K562 (cell line): ENCODE results near the gene DNAH17. TPM values are rescaled to one million over a fixed set of nuclear protein-coding genes. Genes with fewer than 3 reads are reported as not detected.

Experiments
- ATAC-seq: fragments of 200-7000 bp; cut with Tn5 transposase; 3 replicates; pipeline ENCODE4 v1.9.1; 2020; ENCODE audit warnings: moderate library complexity
- BruUV-seq: library from RNA; stranded (reverse); fragments of 400-500 nt; replicated peaks from 2 replicates; lab custom pipeline; 2021; lab: Mats Ljungman, UMichigan
- CTCF ChIA-PET: fragments of 300-600 bp; formaldehyde crosslinking; extraction: SDS; loops from one replicate; lab custom pipeline; 2021; ENCODE audit warnings: low intra/inter-chr PET ratio; lab: Yijun Ruan, JAX
- POLR2A ChIA-PET: fragments of 300-600, 350-650 bp; sonication (Branson Sonifier 250); formaldehyde crosslinking; extraction: SDS; loops from one replicate; lab custom pipeline; 2021; ENCODE audit warnings: antibody characterized with exemption, inconsistent platforms; lab: Yijun Ruan, JAX
- DNase-seq, 4 experiments: peaks; one replicate each; pipeline versions ENCODE4 v3.0.0 to v3.0.0-alpha.2; 2011 to 2018; ENCODE audit warnings: low spot score in 3 of 4, mixed read lengths in 3 of 4; ENCODE audit errors: extremely low read depth in 1 of 4
- FAIRE-seq: peaks from 2 replicates; lab custom pipeline; 2011; peaks lifted over from hg19 to GRCh38; lab: Jason Lieb, UNC
- H2AFZ ChIP-seq: 2 replicates; pipeline ENCODE4 v1.6.0; 2011; ENCODE audit warnings: low read depth, low read length, control low read depth, inconsistent platforms
- H3K27ac ChIP-seq: fragments of 200-600 bp; 3 replicates; pipeline ENCODE4 v1.8.0; 2011; ENCODE audit warnings: low read depth, mild to moderate bottlenecking, control low read depth, inconsistent platforms, low read length, moderate library complexity, mixed read lengths; ENCODE audit errors: extremely low read depth
- H3K27me3 ChIP-seq, 2 experiments: fragments of 300-600 bp in 1 of 2; 2 replicates in 1 of 2; 3 replicates in 1 of 2; pipeline versions ENCODE4 v1.6.0 to v1.8.0; 2011; ENCODE audit warnings: inconsistent platforms in 2 of 2, low read length in 2 of 2, mild to moderate bottlenecking in 1 of 2, mixed read lengths in 1 of 2, moderate library complexity in 1 of 2; ENCODE audit not compliant: control insufficient read depth in 2 of 2, insufficient read depth in 2 of 2
- H3K36me3 ChIP-seq: fragments of 300-600 bp; 3 replicates; pipeline ENCODE4 v1.8.0; 2011; ENCODE audit warnings: mild to moderate bottlenecking, low read length, inconsistent platforms; ENCODE audit not compliant: control insufficient read depth, insufficient read depth
- H3K4me1 ChIP-seq, 2 experiments: fragments of 200-600 bp in 1 of 2; replicated peaks in 1 of 2; 2 replicates in 1 of 2; 3 replicates in 1 of 2; pipeline versions ENCODE4 v1.5.1 to v1.8.0; 2011; ENCODE audit warnings: inconsistent platforms in 2 of 2, low read length in 2 of 2, mild to moderate bottlenecking in 1 of 2, mixed read lengths in 1 of 2, moderate library complexity in 1 of 2; ENCODE audit not compliant: control insufficient read depth in 2 of 2, insufficient read depth in 2 of 2
- H3K4me2 ChIP-seq: 2 replicates; pipeline ENCODE4 v1.6.1; 2011; ENCODE audit warnings: low read length, control low read depth, inconsistent platforms, mixed read lengths; ENCODE audit not compliant: insufficient read depth
- H3K4me3 ChIP-seq: fragments of 200-600 bp; sonication (generic), shearing (Covaris generic); 2 replicates; pipeline ENCODE4 v1.5.1; 2016; ENCODE audit warnings: control low read depth, inconsistent platforms
- H3K79me2 ChIP-seq: fragments of 200-600 bp; 3 replicates; pipeline ENCODE4 v1.8.0; 2011; ENCODE audit warnings: low read length, inconsistent platforms; ENCODE audit not compliant: control insufficient read depth, insufficient read depth
- H3K9ac ChIP-seq, 2 experiments: 2 replicates each; pipeline versions ENCODE4 v1.6.0 to v1.6.1; 2011; ENCODE audit warnings: low read depth in 2 of 2, low read length in 2 of 2, control low read depth in 1 of 2, inconsistent platforms in 1 of 2, mild to moderate bottlenecking in 1 of 2, mixed read lengths in 1 of 2; ENCODE audit not compliant: insufficient read depth in 1 of 2
- H3K9me1 ChIP-seq: one replicate; pipeline ENCODE4 v1.6.0; 2011; ENCODE audit warnings: inconsistent platforms, mild to moderate bottlenecking, low read length, moderate library complexity; ENCODE audit not compliant: control insufficient read depth, insufficient read depth
- H3K9me3 ChIP-seq: replicated peaks from 2 replicates; pipeline ENCODE4 v1.5.1; 2011; ENCODE audit warnings: low read depth, low read length, inconsistent platforms; ENCODE audit not compliant: control insufficient read depth, insufficient read depth
- H4K20me1 ChIP-seq: replicated peaks from 2 replicates; pipeline ENCODE4 v1.6.1; 2011; ENCODE audit warnings: low read length, inconsistent platforms, mixed read lengths; ENCODE audit not compliant: control insufficient read depth, insufficient read depth
- CBX5 ChIP-seq: IDR thresholded peaks from 2 replicates; pipeline ENCODE4 v1.6.1; 2014; ENCODE audit warnings: low read depth, borderline replicate concordance
- E2F3 ChIP-seq: fragments of 250-450 bp; sonication (Bioruptor Pico); IDR thresholded peaks from 2 replicates; pipeline ENCODE4 v1.4.0; 2020; ENCODE audit warnings: mild to moderate bottlenecking
- FOXK1 ChIP-seq: sonication (generic); formaldehyde crosslinking; IDR thresholded peaks from 2 replicates; pipeline ENCODE4 v1.8.0; 2022; ENCODE audit warnings: missing genetic modification reagents, mild to moderate bottlenecking, borderline replicate concordance
- HNRNPH1 ChIP-seq: fragments of 200-400 bp; formaldehyde crosslinking; optimal IDR thresholded peaks from 2 replicates; pipeline ENCODE3; 2017; ENCODE audit warnings: low read depth, mild to moderate bottlenecking, low read length, moderate library complexity
- KLF1 ChIP-seq: fragments of 450-650 bp; IDR thresholded peaks from 2 replicates; pipeline ENCODE4 v1.6.1; 2016; ENCODE audit warnings: missing genetic modification characterization, missing compliant biosample characterization
- ZNF41 ChIP-seq: fragments of 250-450 bp; sonication (Bioruptor Pico); conservative IDR thresholded peaks from 2 replicates; pipeline ENCODE4 v1.4.0; 2020; ENCODE audit warnings: mild to moderate bottlenecking
- ZSCAN32 ChIP-seq: fragments of 450-650 bp; formaldehyde crosslinking; IDR thresholded peaks from 2 replicates; pipeline ENCODE4 v1.4.0; 2020; ENCODE audit warnings: mild to moderate bottlenecking, moderate library complexity
- WGBS: fragments of 100-300 bp; shearing (Covaris generic); methylation state at CpG from one replicate; pipeline ENCODE4 v1.1.6; 2016; ENCODE audit warnings: low coverage, mixed read lengths; ENCODE audit not compliant: insufficient coverage; ENCODE audit errors: missing lambda C conversion rate; 5-methylcytosine and 5-hydroxymethylcytosine counted together
- in situ Hi-C: fragments of 300-500 bp; cut with MboI; formaldehyde crosslinking; loops from 4 replicates; pipeline ENCODE4 v1.15.0; 2018; ENCODE audit warnings: inconsistent platforms, mixed read lengths
- intact Hi-C: fragments of 100-400 bp; cut with micrococcal nuclease; formaldehyde crosslinking; loops from 2 replicates; pipeline ENCODE4 v1.14.2; 2022
- polyA plus RNA-seq, 8 experiments: library from polyadenylated mRNA; depleted of rRNA in 4 of 8; stranded (reverse) in 5 of 8; unstranded in 3 of 8; fragments of >200 nt; fragmentation: Nextera tagmentation in 2 of 8; fragmentation: Illumina TruSeq in 1 of 8; extraction: Ambion mirVana in 2 of 8; extraction: Trizol in 1 of 8; gene quantifications; 2 replicates each; pipeline versions ENCODE4 v1.2.1 to v1.2.3, GENCODE V29; 2011 to 2014; ENCODE audit warnings: inconsistent platforms in 1 of 8, missing spikeins in 1 of 8
- total RNA-seq, 7 experiments: library from RNA; depleted of rRNA in 6 of 7; stranded (reverse); fragments of >200 nt in 6 of 7; fragmentation: Illumina TruSeq in 2 of 7; extraction: Trizol in 2 of 7; gene quantifications; 2 replicates each; pipeline versions ENCODE4 v1.2.1 to v1.2.3, GENCODE V29; 2011 to 2021; ENCODE audit warnings: low replicate concordance in 1 of 7
- TF ChIP-seq, protein P1 (sequence below): sonication (generic); formaldehyde crosslinking; IDR thresholded peaks from 2 replicates; pipeline ENCODE4 v1.8.0; 2022; ENCODE audit warnings: missing genetic modification reagents, mild to moderate bottlenecking, moderate library complexity, borderline replicate concordance
- TF ChIP-seq, protein P2 (sequence below): sonication (generic); formaldehyde crosslinking; IDR thresholded peaks from 2 replicates; pipeline ENCODE4 v1.8.0; 2023; ENCODE audit warnings: mild to moderate bottlenecking, missing genetic modification reagents
- TF ChIP-seq, protein P3 (sequence below): fragments of 450-650 bp; IDR thresholded peaks from 2 replicates; pipeline ENCODE4 v1.6.1; 2016; ENCODE audit warnings: antibody characterized with exemption

Gene DNAH17
- total and polyA plus RNA-seq, 9 of the 15 experiments (the other 6 are each of a cell fraction or from before 2014, with no cell fraction given), result under 0.01 to 0.06 (median 0.03) TPM; not detected in 5

DNA sequence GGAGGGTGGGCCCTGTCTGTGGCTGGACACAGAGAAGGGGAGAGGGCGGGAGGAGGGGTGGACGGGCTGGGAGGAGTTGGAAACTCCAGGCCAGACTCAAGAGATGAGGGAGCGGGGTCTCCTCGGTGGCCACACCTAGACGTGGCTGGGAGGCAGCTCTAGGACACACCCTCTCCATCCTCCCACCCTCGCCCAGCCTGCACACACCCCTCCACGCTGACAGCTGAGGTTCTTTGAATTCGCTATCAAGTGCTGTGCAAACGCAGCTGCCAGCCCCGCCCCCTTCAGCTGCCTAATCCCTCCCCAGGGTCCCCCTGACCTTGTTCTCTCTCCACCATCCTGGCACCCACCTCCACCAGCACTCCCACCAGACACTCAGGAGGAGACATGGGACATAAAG, 48.7 kb downstream of the DNAH17 start (continued):
- TF ChIP-seq, protein P1, sequence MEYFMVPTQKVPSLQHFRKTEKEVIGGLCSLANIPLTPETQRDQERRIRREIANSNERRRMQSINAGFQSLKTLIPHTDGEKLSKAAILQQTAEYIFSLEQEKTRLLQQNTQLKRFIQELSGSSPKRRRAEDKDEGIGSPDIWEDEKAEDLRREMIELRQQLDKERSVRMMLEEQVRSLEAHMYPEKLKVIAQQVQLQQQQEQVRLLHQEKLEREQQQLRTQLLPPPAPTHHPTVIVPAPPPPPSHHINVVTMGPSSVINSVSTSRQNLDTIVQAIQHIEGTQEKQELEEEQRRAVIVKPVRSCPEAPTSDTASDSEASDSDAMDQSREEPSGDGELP (CRISPR knock-in tag), result peak; percentile 44; the same call in 1 of the 2 replicates

DNA sequence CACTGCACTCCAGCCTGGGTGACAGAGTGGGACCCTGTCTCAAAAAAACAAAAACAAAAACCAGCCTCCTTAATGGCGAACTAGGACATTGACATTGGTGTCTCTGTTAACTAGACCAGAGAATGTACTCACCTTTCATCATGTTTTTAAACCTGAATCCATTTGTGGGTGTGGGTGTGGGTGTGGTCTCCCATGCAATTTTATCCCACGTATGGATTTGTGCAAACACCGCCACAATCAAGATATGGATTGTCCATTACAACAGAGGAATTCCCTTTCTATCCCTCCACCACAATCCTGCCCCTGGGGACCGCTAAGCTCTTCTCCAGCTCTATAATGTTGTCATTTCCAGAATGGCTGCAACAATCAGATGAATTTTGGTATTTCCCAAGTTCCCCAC, 49.9 kb downstream of the DNAH17 start:
- Histone ChIP-seq H3K36me3 (no peaks in the 10 kb centered on the region), H3K4me2 (no peak overlapping the region), H3K9me3 (no peaks in the 10 kb centered on the region), H3K27ac (no peak overlapping the region), H3K4me1 (peaks cover 0 to 9% of the 10 kb centered on the region in 2 experiments; a peak in 3 of 5 replicates), H3K9ac (no peak overlapping the region), H3K9me1 (peaks cover 2% of the 10 kb centered on the region), H2AFZ (no peak overlapping the region), H3K27me3 (peaks cover 32 to 65% of the 10 kb centered on the region in 2 experiments), H3K79me2 (no peaks in the 10 kb centered on the region), H4K20me1 (peaks cover 6% of the 10 kb centered on the region), H3K4me3 (no peak overlapping the region)
- CTCF ChIA-PET, result no interaction called here
- intact Hi-C loops, result no loop called here
- FAIRE-seq, result no peak
- WGBS, result 0% methylated on average over 4 of the region's 4 CpGs
- no peak for ATAC-seq
- no peak for DNase-seq
- BruUV-seq, result no TSS peak
- in situ Hi-C loops, result no loop called here
- TF ChIP-seq ZSCAN32 (CRISPR knock-in tag) (no peak), ZNF41 (no peak), KLF1 (no peak), HNRNPH1 (no peak), FOXK1 (CRISPR knock-in tag) (no peak), CBX5 (no peak), E2F3 (CRISPR knock-in tag) (no peak)
- TF ChIP-seq, protein P2, sequence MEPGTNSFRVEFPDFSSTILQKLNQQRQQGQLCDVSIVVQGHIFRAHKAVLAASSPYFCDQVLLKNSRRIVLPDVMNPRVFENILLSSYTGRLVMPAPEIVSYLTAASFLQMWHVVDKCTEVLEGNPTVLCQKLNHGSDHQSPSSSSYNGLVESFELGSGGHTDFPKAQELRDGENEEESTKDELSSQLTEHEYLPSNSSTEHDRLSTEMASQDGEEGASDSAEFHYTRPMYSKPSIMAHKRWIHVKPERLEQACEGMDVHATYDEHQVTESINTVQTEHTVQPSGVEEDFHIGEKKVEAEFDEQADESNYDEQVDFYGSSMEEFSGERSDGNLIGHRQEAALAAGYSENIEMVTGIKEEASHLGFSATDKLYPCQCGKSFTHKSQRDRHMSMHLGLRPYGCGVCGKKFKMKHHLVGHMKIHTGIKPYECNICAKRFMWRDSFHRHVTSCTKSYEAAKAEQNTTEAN (CRISPR knock-in tag), result no peak
- TF ChIP-seq, protein P3, sequence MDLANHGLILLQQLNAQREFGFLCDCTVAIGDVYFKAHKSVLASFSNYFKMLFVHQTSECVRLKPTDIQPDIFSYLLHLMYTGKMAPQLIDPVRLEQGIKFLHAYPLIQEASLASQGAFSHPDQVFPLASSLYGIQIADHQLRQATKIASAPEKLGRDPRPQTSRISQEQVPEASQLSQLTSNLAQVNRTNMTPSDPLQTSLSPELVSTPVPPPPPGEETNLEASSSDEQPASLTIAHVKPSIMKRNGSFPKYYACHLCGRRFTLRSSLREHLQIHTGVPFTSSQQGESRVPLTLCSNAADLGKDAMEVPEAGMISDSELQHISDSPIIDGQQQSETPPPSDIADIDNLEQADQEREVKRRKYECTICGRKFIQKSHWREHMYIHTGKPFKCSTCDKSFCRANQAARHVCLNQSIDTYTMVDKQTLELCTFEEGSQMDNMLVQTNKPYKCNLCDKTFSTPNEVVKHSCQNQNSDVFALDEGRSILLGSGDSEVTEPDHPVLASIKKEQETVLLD, result no peak
- POLR2A ChIA-PET, result interaction anchor here (0.6 kb wide), 1 partner anchor 48 kb away, joined by 3 read pairs; no protein-coding TSS in a partner anchor
